SK-MEL-5 (cell line): ENCODE data around the gene ELK1. TPM values are rescaled to one million over a fixed set of nuclear protein-coding genes. Genes with fewer than 3 reads are reported as not detected.

ENCODE experiments used
- DNase-seq: peaks from one replicate; pipeline ENCODE4 v3.0.0-alpha.2; 2016; ENCODE audit warnings: low read depth, low spot score
- in situ Hi-C: cut with HindIII; loops from 2 replicates; pipeline ENCODE4 v1.10.0; 2016; ENCODE audit warnings: low sequenced_read_pairs, high pct_unique_total_duplicates, low pct_unique_long_range_greater_than_20kb
- small RNA-seq, 2 experiments: library from RNA; depleted of rRNA; stranded (forward); fragments of <200 nt; gene quantifications; one replicate each; pipeline ENCODE3, GENCODE V24; 2014
- total RNA-seq: library from RNA; depleted of rRNA; stranded (reverse); fragments of >200 nt; shearing (Covaris generic); gene quantifications from 2 replicates; pipeline ENCODE4 v1.2.3, GENCODE V29; 2014; rRNA removed

The ELK1 gene
- total RNA-seq, 1 experiment from 2014 or later, result 39.9 TPM

DNA sequence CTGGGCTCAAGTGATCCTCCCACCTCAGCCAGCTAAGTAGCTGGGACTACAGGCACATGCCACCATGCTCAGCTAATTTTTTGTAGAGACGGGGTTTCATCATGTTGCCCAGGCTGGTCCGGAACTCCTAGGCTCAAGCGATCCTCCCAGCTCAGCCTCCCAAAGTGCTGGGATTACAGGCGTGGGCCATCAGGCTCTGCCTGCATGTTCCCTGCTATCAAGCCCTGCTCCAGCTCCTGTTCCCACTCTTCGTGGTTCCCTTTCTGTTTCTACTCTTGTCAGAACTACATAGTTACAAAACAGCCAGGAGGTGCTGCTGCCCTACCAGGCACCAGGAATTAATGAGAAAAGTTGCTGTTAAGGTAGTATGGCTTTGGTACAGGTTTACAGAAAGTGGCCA is 59.4 kb downstream of the ELK1 start:
- in situ Hi-C loops, result no loop called here
- DNase-seq, result no peak

DNA sequence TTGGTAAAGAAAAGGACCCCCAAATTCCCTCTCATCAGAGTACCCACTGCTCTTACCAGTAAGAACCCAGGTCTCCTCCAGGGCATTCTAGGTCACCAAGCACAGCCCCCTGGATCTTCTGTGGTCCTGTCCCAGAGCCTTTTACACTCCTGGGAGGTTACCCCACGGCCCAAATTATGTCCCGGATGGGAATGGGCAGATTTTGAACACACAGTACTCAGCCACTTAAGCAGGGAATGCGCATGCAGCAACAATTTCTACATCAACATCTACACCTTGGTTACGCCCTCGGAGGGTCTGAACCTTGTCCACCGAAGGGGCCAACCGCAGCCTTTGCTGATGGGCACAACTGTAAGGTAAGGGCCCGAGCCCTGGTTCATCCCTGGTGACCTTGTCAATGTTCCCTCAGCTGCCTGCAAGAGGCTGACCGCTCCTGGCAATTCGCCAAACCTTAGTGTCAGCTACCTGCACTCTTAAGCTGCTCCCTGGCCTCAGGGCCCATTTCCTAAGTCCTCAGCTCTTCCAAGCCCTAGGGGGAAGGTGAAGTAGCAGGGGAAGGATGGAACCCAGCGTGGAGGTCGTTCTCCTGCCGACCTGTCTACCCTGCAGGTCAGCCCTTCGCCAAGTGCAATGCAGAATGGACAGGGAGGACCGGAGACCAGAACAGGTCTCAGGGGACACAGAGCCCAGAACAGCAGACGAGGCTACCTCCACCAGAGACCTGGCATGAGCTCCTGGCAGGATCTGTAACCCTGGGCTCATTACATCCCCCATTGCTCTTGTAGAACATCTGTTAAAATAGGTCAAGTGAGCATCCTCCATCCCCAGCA is 62.2 kb downstream of the ELK1 start:
- DNase-seq, result no peak
- in situ Hi-C loops, result no loop called here

DNA sequence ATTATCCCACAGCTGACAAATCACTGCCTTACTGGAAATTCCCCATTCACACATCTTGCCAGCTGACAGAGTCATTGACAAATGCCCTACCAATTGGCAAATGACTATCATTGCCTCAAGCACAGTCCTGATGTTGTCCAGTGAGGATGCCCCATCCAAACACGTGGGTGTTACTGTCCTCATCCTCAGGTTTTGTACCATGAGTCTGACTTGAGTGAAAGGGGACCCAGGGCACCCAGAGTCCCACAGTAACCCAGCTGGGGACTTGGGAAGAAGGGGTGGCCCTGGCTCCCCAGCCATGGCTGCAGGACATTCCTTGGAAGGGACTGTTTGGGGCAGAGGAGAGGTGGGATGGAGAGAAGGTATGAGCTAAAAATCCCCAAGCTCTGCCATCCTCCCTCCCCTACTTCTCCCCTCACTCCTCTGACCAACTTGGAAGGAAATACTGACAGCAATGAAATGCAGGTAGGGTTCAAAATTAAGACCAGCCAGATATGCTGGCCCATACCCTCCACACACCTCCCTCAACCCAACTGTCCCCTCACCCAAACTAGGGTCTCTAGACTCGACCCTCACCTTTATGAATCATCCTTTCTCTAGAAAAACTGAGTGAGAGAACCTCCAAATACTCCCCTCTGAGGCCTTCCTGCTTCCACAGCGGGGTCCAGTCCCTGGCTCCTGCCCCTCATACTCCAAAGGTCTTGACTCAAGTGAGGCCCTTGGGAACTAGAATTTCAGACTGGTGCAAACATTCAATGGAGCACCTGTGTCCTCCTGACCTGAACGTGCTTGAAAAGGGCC is 63.1 kb downstream of the ELK1 start:
- in situ Hi-C loops, result no loop called here
- no peak for DNase-seq

DNA sequence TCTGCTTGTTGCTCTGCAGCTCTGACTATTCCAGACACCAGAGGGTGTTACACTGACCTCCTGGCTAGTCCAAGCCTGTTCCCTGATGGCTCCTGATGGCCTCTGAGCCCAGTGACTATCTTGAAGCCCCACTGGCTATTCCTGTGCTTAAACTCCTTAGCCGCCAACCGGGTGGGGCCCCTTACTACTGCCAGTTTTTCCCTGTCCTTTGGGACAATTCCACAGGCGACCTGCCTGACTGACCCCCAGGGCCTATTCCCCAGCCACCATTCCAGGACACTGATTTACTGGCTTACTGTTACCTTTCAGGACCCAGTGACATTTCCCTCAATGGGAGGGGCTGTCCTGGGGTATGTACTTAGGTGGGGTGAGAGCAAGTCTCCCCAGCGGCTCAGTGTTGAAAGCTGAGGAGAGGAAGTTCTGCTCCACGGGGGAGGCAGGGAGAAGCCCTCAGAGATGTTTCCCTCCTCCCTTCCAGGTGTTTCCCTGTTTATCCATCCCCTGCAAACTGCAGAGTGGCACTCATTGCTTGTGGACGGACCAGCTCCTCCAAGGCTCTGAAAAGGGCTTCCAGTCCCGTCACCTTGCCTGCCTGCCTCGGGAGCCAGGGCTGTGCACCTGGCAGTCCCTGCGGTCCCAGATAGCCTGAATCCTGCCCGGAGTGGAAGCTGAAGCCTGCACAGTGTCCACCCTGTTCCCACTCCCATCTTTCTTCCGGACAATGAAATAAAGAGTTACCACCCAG is 64.1 kb downstream of the ELK1 start:
- in situ Hi-C loops, result no loop called here
- DNase-seq, result no peak

Small RNA genes within 50 kb of the gene (small RNA-seq; reads per million reads assigned to genes)
- gene MIR4769, result 0 reads per million in 2 experiments

Other genes with a start within 250 kb of the ELK1 start
- gene ZNF41, start 167.3 kb downstream of the ELK1 start, total RNA-seq, result 4.5 TPM in 2 replicates
- gene ARAF, start 89.4 kb downstream of the ELK1 start, total RNA-seq, result 14.5 and 20.1 TPM in 2 replicates
- gene TIMP1, start 68.1 kb downstream of the ELK1 start, total RNA-seq, result 265 and 283 TPM in 2 replicates
- 0.05 TPM in 1 of 2 replicates, not detected in the other for gene SYN1, start 30.7 kb downstream of the ELK1 start, total RNA-seq
- 0.95 TPM in 1 of 2 replicates, not detected in the other for gene CFP, start 20.6 kb downstream of the ELK1 start, total RNA-seq
- 143 and 164 TPM in 2 replicates for gene UXT, start 8.6 kb upstream of the ELK1 start, total RNA-seq
- gene ZNF81, start 186.3 kb upstream of the ELK1 start, total RNA-seq, result 7.1 and 8.5 TPM in 2 replicates